CD4-positive, alpha-beta T cell treated with Interferon gamma for 1 hour (primary cell): ENCODE results near the gene EFNA5.
A peak's percentile ranks its signal among the peaks of the same experiment; 100 is the strongest.
"Not testable (repeated sequence)": the region's sequence is repeated elsewhere in the genome, so short reads cannot be mapped to it uniquely, and the experiment has no call there.

Experiments used
- DNase-seq: peaks from one replicate; pipeline ENCODE4 v3.0.0-alpha.2; 2020

Gene EFNA5

GRCh38 chr5:107476783-107477182 is 194.0 kb downstream of the EFNA5 start:
- peak; percentile 71 for DNase-seq

GRCh38 chr5:107474716-107475489 is 195.8 kb downstream of the EFNA5 start:
- no peak for DNase-seq

- DNase-seq = no peak
Measured at GRCh38 chr5:107474361-107474715, 196.4 kb downstream of the EFNA5 start.

GRCh38 chr5:107472620-107473064 is 198.1 kb downstream of the EFNA5 start:
- DNase-seq = no peak

GRCh38 chr5:107470295-107470582 is 200.5 kb downstream of the EFNA5 start:
- DNase-seq = no peak

GRCh38 chr5:107469485-107470294 is 201.0 kb downstream of the EFNA5 start:
- no peak for DNase-seq

- DNase-seq = no peak
Measured at GRCh38 chr5:107469064-107469463, 201.7 kb downstream of the EFNA5 start.

GRCh38 chr5:107468276-107468675 is 202.5 kb downstream of the EFNA5 start:
- DNase-seq = no peak

GRCh38 chr5:107467137-107467932 is 203.4 kb downstream of the EFNA5 start:
- no peak for DNase-seq

GRCh38 chr5:107466233-107466769 is 204.4 kb downstream of the EFNA5 start:
- no peak for DNase-seq

- no peak for DNase-seq
Measured at GRCh38 chr5:107464876-107465275, 205.9 kb downstream of the EFNA5 start.

GRCh38 chr5:107464416-107464815 is 206.3 kb downstream of the EFNA5 start:
- no peak for DNase-seq

GRCh38 chr5:107463731-107464130 is 207.0 kb downstream of the EFNA5 start:
- DNase-seq = no peak

- DNase-seq = no peak
Measured at GRCh38 chr5:107461770-107462169, 209.0 kb downstream of the EFNA5 start.

- no peak for DNase-seq
Measured at GRCh38 chr5:107460789-107461188, 209.9 kb downstream of the EFNA5 start.

- DNase-seq = no peak
Measured at GRCh38 chr5:107459605-107460004, 211.1 kb downstream of the EFNA5 start.

GRCh38 chr5:107458322-107458721 is 212.4 kb downstream of the EFNA5 start:
- no peak for DNase-seq

- DNase-seq = no peak
Measured at GRCh38 chr5:107457881-107458280, 212.9 kb downstream of the EFNA5 start.

- no peak for DNase-seq
Measured at GRCh38 chr5:107457138-107457537, 213.6 kb downstream of the EFNA5 start.

GRCh38 chr5:107456281-107456715 is 214.4 kb downstream of the EFNA5 start:
- DNase-seq = no peak

GRCh38 chr5:107455111-107455544 is 215.6 kb downstream of the EFNA5 start:
- DNase-seq = no peak

GRCh38 chr5:107451827-107452226 is 218.9 kb downstream of the EFNA5 start:
- DNase-seq = not testable (repeated sequence)

- DNase-seq = no peak
Measured at GRCh38 chr5:107451028-107451427, 219.7 kb downstream of the EFNA5 start.
